ENCODE data around the gene CDC42BPA. TPM values are rescaled to one million over a fixed set of nuclear protein-coding genes. Genes with fewer than 3 reads are reported as not detected.

CDC42BPA gene
- total and polyA plus RNA-seq, 12 donors = 7.4 to 73.8 (median 37.2) TPM

DNA sequence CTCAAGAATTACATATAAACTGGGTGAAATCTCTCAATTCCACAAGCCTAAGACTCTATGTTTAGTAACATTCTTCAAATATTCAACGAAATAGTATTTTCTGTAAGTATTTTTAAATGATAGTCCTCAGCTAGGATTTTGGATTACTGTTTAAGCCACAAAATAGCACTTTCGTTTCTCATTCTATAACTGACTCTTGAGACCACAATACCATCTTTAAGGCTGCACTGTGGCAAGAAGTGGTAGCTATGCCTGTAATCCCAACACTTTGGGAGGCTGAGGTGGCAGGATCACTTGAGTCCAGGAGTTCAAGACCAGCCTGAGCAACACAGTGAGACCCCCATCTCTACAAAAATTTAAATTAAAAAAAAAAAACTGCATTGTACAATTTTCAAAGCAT lies 126.7 kb downstream of the CDC42BPA start:
- Histone ChIP-seq H3K27me3 (no peaks in the 10 kb centered on the region), H3K36me3 (replicated peaks in 1 of 2) (no peaks in the 10 kb centered on the region), H3K9me3 (replicated peaks in 1 of 3) (no peaks in the 10 kb centered on the region), H3K27ac (no peak overlapping the region), H3K4me3 (no peak overlapping the region), H3K4me1 (replicated peaks in 1 of 2) (no peaks in the 10 kb centered on the region)
- TF ChIP-seq, protein P1, sequence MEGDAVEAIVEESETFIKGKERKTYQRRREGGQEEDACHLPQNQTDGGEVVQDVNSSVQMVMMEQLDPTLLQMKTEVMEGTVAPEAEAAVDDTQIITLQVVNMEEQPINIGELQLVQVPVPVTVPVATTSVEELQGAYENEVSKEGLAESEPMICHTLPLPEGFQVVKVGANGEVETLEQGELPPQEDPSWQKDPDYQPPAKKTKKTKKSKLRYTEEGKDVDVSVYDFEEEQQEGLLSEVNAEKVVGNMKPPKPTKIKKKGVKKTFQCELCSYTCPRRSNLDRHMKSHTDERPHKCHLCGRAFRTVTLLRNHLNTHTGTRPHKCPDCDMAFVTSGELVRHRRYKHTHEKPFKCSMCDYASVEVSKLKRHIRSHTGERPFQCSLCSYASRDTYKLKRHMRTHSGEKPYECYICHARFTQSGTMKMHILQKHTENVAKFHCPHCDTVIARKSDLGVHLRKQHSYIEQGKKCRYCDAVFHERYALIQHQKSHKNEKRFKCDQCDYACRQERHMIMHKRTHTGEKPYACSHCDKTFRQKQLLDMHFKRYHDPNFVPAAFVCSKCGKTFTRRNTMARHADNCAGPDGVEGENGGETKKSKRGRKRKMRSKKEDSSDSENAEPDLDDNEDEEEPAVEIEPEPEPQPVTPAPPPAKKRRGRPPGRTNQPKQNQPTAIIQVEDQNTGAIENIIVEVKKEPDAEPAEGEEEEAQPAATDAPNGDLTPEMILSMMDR (IDR thresholded peaks at IDR 0.05) = no peak
- TF ChIP-seq POLR2A (IDR thresholded peaks at IDR 0.05) = no peak
- no peak for DNase-seq
- intact Hi-C loops (cut with DNase I) = no loop called here
- WGBS, 4 donors = 45 to 78% (median 69%) methylated on average over 2 of the region's 2 CpGs

GRCh38 chr1:227190321-227190720 lies 128.0 kb downstream of the CDC42BPA start:
- TF ChIP-seq, protein P1 (IDR thresholded peaks at IDR 0.05) = no peak
- TF ChIP-seq POLR2A (IDR thresholded peaks at IDR 0.05) = no peak
- no peaks in the 10 kb centered on the region for H3K4me1 ChIP-seq (replicated peaks in 1 of 2)
- H3K4me3 ChIP-seq = no peak overlapping the region
- intact Hi-C loops (cut with DNase I) = no loop called here
- H3K27me3 ChIP-seq = no peaks in the 10 kb centered on the region
- H3K9me3 ChIP-seq (replicated peaks in 1 of 3) = no peaks in the 10 kb centered on the region
- WGBS, 4 donors = 96 to 97% (median 97%) methylated on average over 2 of the region's 2 CpGs
- DNase-seq = no peak
- H3K27ac ChIP-seq = no peak overlapping the region
- H3K36me3 ChIP-seq (replicated peaks in 1 of 2) = no peaks in the 10 kb centered on the region

GRCh38 chr1:227185291-227185690 lies 133.0 kb downstream of the CDC42BPA start:
- Histone ChIP-seq H3K4me3 (no peak overlapping the region), H3K9me3 (replicated peaks in 1 of 3) (no peaks in the 10 kb centered on the region), H3K27ac (no peak overlapping the region), H3K36me3 (replicated peaks in 1 of 2) (no peaks in the 10 kb centered on the region), H3K27me3 (no peaks in the 10 kb centered on the region), H3K4me1 (replicated peaks in 1 of 2) (no peaks in the 10 kb centered on the region)
- no peak for DNase-seq
- TF ChIP-seq, protein P1 (IDR thresholded peaks at IDR 0.05) = no peak
- TF ChIP-seq POLR2A (IDR thresholded peaks at IDR 0.05) = no peak
- 76 to 86% (median 83%) methylated on average over 9 of the region's 9 CpGs for WGBS, 4 donors
- intact Hi-C loops (cut with DNase I) = no loop called here

- Histone ChIP-seq H3K27me3 (no peaks in the 10 kb centered on the region), H3K27ac (no peak overlapping the region), H3K4me3 (no peak overlapping the region), H3K9me3 (replicated peaks in 1 of 3) (no peaks in the 10 kb centered on the region), H3K36me3 (replicated peaks in 1 of 2) (no peaks in the 10 kb centered on the region), H3K4me1 (replicated peaks in 1 of 2) (no peaks in the 10 kb centered on the region)
- 94 to 98% (median 96%) methylated on average over 3 of the region's 3 CpGs for WGBS, 4 donors
- no peak for DNase-seq
- TF ChIP-seq, protein P1 (IDR thresholded peaks at IDR 0.05) = no peak
- TF ChIP-seq POLR2A (IDR thresholded peaks at IDR 0.05) = no peak
- intact Hi-C loops (cut with DNase I) = no loop called here
Measured at GRCh38 chr1:227182012-227182411, 136.3 kb downstream of the CDC42BPA start.
